PFSK-1 (cell line): ENCODE data around the gene COX4I2.

Experiments
- FOXP2 ChIP-seq: optimal IDR thresholded peaks from 2 replicates; pipeline ENCODE3; 2011; ENCODE audit warnings: borderline replicate concordance, control low read depth, inconsistent platforms; ENCODE audit not compliant: insufficient read depth; ENCODE audit errors: extremely low read length, extremely low read depth
- POLR2AphosphoS5 ChIP-seq: IDR thresholded peaks from 2 replicates; pipeline ENCODE4 v1.6.1; 2012; ENCODE audit warnings: low read depth, mild to moderate bottlenecking, control low read depth, low read length, moderate library complexity
- SIN3A ChIP-seq: IDR thresholded peaks from 2 replicates; pipeline ENCODE4 v1.6.1; 2012; ENCODE audit warnings: mild to moderate bottlenecking, low read length, moderate library complexity, borderline replicate concordance; ENCODE audit not compliant: insufficient read depth
- TAF1 ChIP-seq: IDR thresholded peaks from 2 replicates; pipeline ENCODE4 v1.6.1; 2012; ENCODE audit warnings: low read length, control low read depth, borderline replicate concordance; ENCODE audit not compliant: insufficient read depth
- TF ChIP-seq, protein P1 (sequence below), 2 experiments: IDR thresholded peaks; 2 replicates each; pipeline versions ENCODE4 v1.6.1 to v1.8.0; 2011 to 2012; ENCODE audit warnings: low read depth in 2 of 2, low read length in 2 of 2, control low read depth in 1 of 2, inconsistent platforms in 1 of 2, mild to moderate bottlenecking in 1 of 2, moderate library complexity in 1 of 2; ENCODE audit not compliant: insufficient read depth in 1 of 2

The COX4I2 gene

DNA sequence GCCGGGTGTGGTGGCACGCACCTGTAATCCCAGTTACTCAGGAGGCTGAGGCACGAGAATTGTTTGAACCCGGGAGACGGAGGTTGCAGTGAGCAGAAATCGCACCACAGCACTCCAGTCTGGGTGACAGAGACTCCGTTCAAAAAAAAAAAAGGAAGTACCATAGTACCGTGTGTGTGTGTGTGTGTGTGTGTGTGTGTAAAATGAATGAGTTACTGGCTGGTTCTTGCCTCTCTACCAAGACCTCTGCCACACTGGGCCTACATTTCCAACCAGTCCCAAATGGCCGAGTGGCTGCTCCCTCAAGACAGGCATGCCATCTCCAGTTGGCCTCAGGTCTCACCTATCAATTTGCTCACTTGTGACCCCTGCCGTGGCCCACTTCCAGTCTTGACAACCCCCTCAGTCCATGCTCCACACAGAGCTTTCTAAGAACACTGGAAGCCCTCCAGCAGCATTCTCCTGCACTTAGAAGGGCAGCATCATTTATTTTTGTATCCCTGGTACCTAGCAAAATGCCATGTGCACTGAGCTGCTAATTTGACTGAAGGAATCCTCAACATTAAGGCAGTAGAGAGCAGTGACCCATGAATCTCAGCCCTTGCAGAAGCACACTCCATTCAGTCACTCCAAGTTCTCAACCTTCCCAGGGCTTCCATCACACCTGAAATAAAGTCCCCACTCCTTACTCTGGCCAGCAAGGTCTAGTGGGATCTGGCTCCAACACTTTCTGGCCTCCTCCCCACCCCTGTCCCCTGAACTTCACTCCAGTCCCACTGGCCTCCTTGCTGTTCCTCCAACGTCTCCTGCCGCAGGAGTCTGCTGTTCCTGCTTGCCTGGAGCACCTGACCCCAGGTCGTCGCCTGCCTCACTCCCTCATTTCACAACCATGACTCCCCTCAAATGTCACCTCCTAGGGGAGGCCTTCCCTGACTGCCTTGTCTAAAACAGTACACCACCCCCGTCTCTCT is 29.9 kb downstream of the COX4I2 start:
- TF ChIP-seq POLR2AphosphoS5 (no peak), TAF1 (no peak), SIN3A (no peak), FOXP2 (no peak)
- TF ChIP-seq, protein P1, sequence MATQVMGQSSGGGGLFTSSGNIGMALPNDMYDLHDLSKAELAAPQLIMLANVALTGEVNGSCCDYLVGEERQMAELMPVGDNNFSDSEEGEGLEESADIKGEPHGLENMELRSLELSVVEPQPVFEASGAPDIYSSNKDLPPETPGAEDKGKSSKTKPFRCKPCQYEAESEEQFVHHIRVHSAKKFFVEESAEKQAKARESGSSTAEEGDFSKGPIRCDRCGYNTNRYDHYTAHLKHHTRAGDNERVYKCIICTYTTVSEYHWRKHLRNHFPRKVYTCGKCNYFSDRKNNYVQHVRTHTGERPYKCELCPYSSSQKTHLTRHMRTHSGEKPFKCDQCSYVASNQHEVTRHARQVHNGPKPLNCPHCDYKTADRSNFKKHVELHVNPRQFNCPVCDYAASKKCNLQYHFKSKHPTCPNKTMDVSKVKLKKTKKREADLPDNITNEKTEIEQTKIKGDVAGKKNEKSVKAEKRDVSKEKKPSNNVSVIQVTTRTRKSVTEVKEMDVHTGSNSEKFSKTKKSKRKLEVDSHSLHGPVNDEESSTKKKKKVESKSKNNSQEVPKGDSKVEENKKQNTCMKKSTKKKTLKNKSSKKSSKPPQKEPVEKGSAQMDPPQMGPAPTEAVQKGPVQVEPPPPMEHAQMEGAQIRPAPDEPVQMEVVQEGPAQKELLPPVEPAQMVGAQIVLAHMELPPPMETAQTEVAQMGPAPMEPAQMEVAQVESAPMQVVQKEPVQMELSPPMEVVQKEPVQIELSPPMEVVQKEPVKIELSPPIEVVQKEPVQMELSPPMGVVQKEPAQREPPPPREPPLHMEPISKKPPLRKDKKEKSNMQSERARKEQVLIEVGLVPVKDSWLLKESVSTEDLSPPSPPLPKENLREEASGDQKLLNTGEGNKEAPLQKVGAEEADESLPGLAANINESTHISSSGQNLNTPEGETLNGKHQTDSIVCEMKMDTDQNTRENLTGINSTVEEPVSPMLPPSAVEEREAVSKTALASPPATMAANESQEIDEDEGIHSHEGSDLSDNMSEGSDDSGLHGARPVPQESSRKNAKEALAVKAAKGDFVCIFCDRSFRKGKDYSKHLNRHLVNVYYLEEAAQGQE (IDR thresholded peaks at IDR 0.05; ENCODE audit: insufficient read depth in 1 of 2, low read depth in 2 of 2, low read length in 2 of 2): no peak

DNA sequence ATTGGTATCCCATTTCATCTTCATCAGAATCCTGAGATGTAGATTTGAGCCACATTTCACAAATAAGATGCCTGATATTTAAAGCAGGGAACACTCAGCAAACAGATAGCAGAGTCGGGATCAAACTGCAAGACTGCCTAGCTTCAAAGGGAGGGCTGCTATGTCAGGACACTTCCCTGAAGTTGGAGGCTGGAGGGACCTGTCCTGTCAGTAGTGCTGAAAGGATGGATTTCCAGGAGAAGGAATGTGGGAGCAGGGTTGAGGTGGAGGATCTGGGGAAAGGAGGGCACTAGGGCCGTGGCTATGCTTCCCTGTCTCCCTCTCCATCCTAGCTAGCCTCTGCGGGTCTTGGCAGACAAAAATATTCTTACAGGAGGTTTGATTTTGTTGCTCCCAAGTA is 32.2 kb downstream of the COX4I2 start:
- TF ChIP-seq, protein P1 (IDR thresholded peaks at IDR 0.05; ENCODE audit: insufficient read depth in 1 of 2, low read depth in 2 of 2, low read length in 2 of 2): 0 out of 4 replicates have a peak, but pooled peaks of 1 of the 2 experiments have one; percentile 68
- TF ChIP-seq FOXP2: no peak
- no peak for TF ChIP-seq TAF1

GRCh38 chr20:31670371-31671228 is 32.9 kb downstream of the COX4I2 start:
- TF ChIP-seq TAF1: no peak
- no peak for TF ChIP-seq FOXP2
- no peak for TF ChIP-seq POLR2AphosphoS5
- TF ChIP-seq, protein P1 (IDR thresholded peaks at IDR 0.05; ENCODE audit: insufficient read depth in 1 of 2, low read depth in 2 of 2, low read length in 2 of 2): no peak
- no peak for TF ChIP-seq SIN3A

DNA sequence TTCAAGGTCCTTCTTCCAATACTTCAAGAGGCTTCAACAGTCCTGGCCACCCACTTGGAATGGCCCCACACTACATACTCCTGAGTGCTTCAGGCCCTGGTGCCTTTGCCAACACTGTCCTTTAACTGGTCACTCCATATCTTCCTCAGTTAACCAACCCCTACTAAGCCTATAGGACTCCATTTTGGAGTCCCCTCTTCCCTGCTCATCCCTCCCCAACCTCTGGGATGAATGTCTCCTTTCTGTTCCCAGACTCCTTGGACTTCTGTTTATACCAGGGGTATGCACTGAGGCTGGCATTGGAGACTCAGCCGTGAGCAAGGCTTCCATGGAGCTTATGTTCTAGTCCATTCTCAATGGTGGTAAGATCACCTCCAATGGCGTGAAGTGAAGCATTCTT is 33.6 kb downstream of the COX4I2 start:
- TF ChIP-seq TAF1: no peak
- TF ChIP-seq SIN3A: no peak
- no peak for TF ChIP-seq POLR2AphosphoS5
- TF ChIP-seq FOXP2: no peak
- TF ChIP-seq, protein P1 (IDR thresholded peaks at IDR 0.05; ENCODE audit: insufficient read depth in 1 of 2, low read depth in 2 of 2, low read length in 2 of 2): no peak
